ENCODE data around the gene FUT9. TPM values are rescaled to one million over a fixed set of nuclear protein-coding genes. Genes with fewer than 3 reads are reported as not detected.
"Not testable (repeated sequence)": the region's sequence is repeated elsewhere in the genome, so short reads cannot be mapped to it uniquely, and the experiment has no call there.

The FUT9 gene
- total RNA-seq, 1 donor from 2014 or later = 6.3 TPM

DNA sequence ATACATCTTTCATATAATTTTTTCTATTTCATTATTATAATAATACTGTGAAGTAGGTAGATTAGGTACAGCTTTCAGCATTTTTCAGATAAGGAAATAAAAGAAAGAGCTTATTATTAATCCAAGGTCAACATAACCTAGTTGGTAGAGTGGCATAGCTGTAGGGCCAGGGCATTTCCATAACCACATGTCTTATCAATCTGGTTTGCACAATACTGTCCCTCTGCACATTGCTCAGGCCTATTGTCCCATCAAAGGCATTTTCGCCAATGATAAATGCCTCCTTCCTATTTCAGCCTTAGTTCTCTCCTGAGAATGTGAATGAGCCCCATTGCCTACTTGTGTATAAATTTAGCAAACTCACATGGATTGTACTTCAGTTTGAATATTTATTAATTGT lies 234.0 kb downstream of the FUT9 start:
- no peaks in the 10 kb centered on the region for H3K27me3 Mint-ChIP-seq (ENCODE audit: insufficient read depth, low read depth)
- H3K4me3 ChIP-seq = no peak overlapping the region
- H3K9me3 Mint-ChIP-seq = no peaks in the 10 kb centered on the region
- TF ChIP-seq EZH2 (IDR thresholded peaks at IDR 0.05) (no peak), EZH2phosphoT487 (IDR thresholded peaks at IDR 0.05) (no peak)
- TF ChIP-seq, protein P1, sequence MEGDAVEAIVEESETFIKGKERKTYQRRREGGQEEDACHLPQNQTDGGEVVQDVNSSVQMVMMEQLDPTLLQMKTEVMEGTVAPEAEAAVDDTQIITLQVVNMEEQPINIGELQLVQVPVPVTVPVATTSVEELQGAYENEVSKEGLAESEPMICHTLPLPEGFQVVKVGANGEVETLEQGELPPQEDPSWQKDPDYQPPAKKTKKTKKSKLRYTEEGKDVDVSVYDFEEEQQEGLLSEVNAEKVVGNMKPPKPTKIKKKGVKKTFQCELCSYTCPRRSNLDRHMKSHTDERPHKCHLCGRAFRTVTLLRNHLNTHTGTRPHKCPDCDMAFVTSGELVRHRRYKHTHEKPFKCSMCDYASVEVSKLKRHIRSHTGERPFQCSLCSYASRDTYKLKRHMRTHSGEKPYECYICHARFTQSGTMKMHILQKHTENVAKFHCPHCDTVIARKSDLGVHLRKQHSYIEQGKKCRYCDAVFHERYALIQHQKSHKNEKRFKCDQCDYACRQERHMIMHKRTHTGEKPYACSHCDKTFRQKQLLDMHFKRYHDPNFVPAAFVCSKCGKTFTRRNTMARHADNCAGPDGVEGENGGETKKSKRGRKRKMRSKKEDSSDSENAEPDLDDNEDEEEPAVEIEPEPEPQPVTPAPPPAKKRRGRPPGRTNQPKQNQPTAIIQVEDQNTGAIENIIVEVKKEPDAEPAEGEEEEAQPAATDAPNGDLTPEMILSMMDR (IDR thresholded peaks at IDR 0.05) = no peak
- no peaks in the 10 kb centered on the region for H4K20me1 ChIP-seq (ENCODE audit: low read depth)
- no peaks in the 10 kb centered on the region for H3K9me3 ChIP-seq (ENCODE audit: low read depth)
- H3K9ac ChIP-seq = no peak overlapping the region
- no peak overlapping the region for H3K27ac Mint-ChIP-seq
- no peaks in the 10 kb centered on the region for H3K4me1 ChIP-seq
- no peak overlapping the region for H3K27ac ChIP-seq
- no peaks in the 10 kb centered on the region for H3K36me3 Mint-ChIP-seq
- H3K36me3 ChIP-seq = no peaks in the 10 kb centered on the region
- no peak overlapping the region for H2AFZ ChIP-seq (replicated peaks)
- no peaks in the 10 kb centered on the region for H3K79me2 ChIP-seq (ENCODE audit: low read depth)
- H3K4me1 Mint-ChIP-seq = no peaks in the 10 kb centered on the region
- no peak overlapping the region for H3K4me2 ChIP-seq
- no peaks in the 10 kb centered on the region for H3F3A ChIP-seq (ENCODE audit: low read depth)
- no peak for DNase-seq (ENCODE audit: low spot score)
- H3K4me3 Mint-ChIP-seq = no peak overlapping the region
- H3K27me3 ChIP-seq = no peaks in the 10 kb centered on the region

DNA sequence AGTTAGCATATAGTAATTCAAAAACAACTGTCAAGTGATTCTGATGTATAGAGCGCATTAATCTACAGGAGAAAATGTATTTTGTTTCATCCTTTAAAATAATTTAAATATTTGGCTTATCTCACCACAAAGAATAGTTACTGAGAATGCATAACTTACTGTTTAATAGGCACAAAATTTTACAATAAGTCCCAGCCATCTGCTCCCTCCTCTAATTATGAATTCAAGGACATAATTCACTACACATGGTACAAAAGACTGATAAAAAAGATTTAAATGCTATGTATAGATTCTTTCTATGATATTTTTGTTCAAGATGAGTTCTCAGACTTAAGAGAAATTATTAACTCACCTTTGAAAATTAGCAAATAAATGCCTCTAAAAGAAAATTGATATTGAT lies 242.0 kb downstream of the FUT9 start:
- Mint-ChIP-seq H3K27me3 (ENCODE audit: insufficient read depth, low read depth) (no peaks in the 10 kb centered on the region), H3K27ac (no peak overlapping the region), H3K9me3 (no peaks in the 10 kb centered on the region), H3K4me3 (no peak overlapping the region), H3K36me3 (no peaks in the 10 kb centered on the region), H3K4me1 (no peaks in the 10 kb centered on the region)
- no peaks in the 10 kb centered on the region for H3K36me3 ChIP-seq
- H3F3A ChIP-seq (ENCODE audit: low read depth) = no peaks in the 10 kb centered on the region
- no peaks in the 10 kb centered on the region for H4K20me1 ChIP-seq (ENCODE audit: low read depth)
- no peaks in the 10 kb centered on the region for H3K27me3 ChIP-seq
- H3K4me3 ChIP-seq = no peak overlapping the region
- no peak for DNase-seq (ENCODE audit: low spot score)
- H2AFZ ChIP-seq (replicated peaks) = no peak overlapping the region
- no peak for TF ChIP-seq EZH2 (IDR thresholded peaks at IDR 0.05)
- TF ChIP-seq, protein P1 (IDR thresholded peaks at IDR 0.05) = no peak
- no peak for TF ChIP-seq EZH2phosphoT487 (IDR thresholded peaks at IDR 0.05)
- no peaks in the 10 kb centered on the region for H3K4me1 ChIP-seq
- H3K79me2 ChIP-seq (ENCODE audit: low read depth) = no peaks in the 10 kb centered on the region
- no peak overlapping the region for H3K27ac ChIP-seq
- H3K9me3 ChIP-seq (ENCODE audit: low read depth) = no peaks in the 10 kb centered on the region
- H3K4me2 ChIP-seq = no peak overlapping the region
- H3K9ac ChIP-seq = no peak overlapping the region

DNA sequence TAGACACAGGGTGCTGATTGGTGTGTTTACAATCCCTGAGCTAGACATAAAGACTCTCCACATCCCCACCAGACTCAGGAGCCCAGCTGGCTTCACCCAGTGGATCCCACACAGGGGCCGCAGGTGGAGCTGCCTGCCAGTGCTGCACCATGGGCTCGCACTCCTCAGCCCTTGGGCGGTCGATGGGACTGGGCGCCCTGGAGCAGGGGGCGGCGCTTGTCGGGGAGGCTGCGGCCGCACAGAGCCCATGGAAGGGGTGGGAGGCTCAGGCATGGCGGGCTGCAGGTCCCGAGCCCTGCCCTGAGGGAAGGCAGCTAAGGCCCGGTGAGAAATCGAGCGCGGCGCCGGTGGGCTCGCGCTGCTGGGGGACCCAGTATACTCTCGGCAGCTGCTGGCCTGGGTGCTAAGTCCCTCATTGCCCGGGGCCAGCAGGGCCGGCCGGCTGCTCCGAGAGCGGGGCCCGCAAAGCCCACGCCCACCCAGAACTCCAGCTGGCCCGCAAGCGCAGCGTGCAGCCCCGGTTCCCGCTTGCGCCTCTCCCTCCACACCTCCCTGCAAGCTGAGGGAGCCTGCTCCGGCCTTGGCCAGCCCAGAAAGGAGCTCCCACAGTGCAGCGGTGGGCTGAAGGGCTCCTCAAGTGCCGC lies 245.1 kb downstream of the FUT9 start:
- not testable (repeated sequence) for H3K27me3 ChIP-seq; H3K9me3 Mint-ChIP-seq; H3K9ac ChIP-seq; H3K4me2 ChIP-seq; H4K20me1 ChIP-seq (ENCODE audit: low read depth); H3K4me1 Mint-ChIP-seq; H3K27ac Mint-ChIP-seq; H3K4me3 ChIP-seq; H3K79me2 ChIP-seq (ENCODE audit: low read depth); H3K27me3 Mint-ChIP-seq (ENCODE audit: insufficient read depth, low read depth); H3K9me3 ChIP-seq (ENCODE audit: low read depth); H3K27ac ChIP-seq; H3K4me1 ChIP-seq; H3F3A ChIP-seq (ENCODE audit: low read depth); H2AFZ ChIP-seq (replicated peaks); DNase-seq (ENCODE audit: low spot score); H3K4me3 Mint-ChIP-seq; H3K36me3 ChIP-seq; H3K36me3 Mint-ChIP-seq

Measured in neural progenitor cell (in vitro differentiated cells).